CD14-positive monocyte (primary cell): ENCODE results near the gene TULP1. TPM values are rescaled to one million over a fixed set of nuclear protein-coding genes. Genes with fewer than 3 reads are reported as not detected.
"Not testable (repeated sequence)": the region's sequence is repeated elsewhere in the genome, so short reads cannot be mapped to it uniquely, and the experiment has no call there.

Experiments
- DNase-seq, 3 donors: peaks; one replicate each; pipeline ENCODE4 v3.0.0-alpha.2; 2011 to 2022
- H2AFZ ChIP-seq: 2 replicates; pipeline ENCODE4 v1.6.0; 2012; ENCODE audit warnings: mild to moderate bottlenecking, low read depth, low read length, inconsistent platforms; ENCODE audit not compliant: insufficient read depth, poor library complexity, severe bottlenecking
- H3K27ac ChIP-seq, 2 donors: 1 replicate in 1 of 2; 2 replicates in 1 of 2; pipeline ENCODE4 v1.5.1; 2012 to 2013; ENCODE audit warnings: low read length in 2 of 2, control low read depth in 1 of 2, inconsistent platforms in 1 of 2, low read depth in 1 of 2, mild to moderate bottlenecking in 1 of 2
- H3K27me3 ChIP-seq, 2 donors: one replicate each; pipeline versions ENCODE4 v1.6.0 to v1.6.1; 2011 to 2013; ENCODE audit warnings: low read length in 2 of 2; ENCODE audit not compliant: control insufficient read depth in 2 of 2, insufficient read depth in 2 of 2
- H3K36me3 ChIP-seq, 2 donors: replicated peaks in 1 of 2; 1 replicate in 1 of 2; 2 replicates in 1 of 2; pipeline versions ENCODE4 v1.5.1 to v1.6.1; 2012 to 2013; ENCODE audit warnings: low read length in 2 of 2, control low read depth in 1 of 2, inconsistent platforms in 1 of 2, mild to moderate bottlenecking in 1 of 2; ENCODE audit not compliant: insufficient read depth in 2 of 2, control insufficient read depth in 1 of 2
- H3K4me1 ChIP-seq, 2 donors: 1 replicate in 1 of 2; 2 replicates in 1 of 2; pipeline versions ENCODE4 v1.5.1 to v1.6.1; 2012 to 2013; ENCODE audit warnings: low read length in 2 of 2, control low read depth in 1 of 2, inconsistent platforms in 1 of 2, mild to moderate bottlenecking in 1 of 2, moderate library complexity in 1 of 2; ENCODE audit not compliant: insufficient read depth in 2 of 2, control insufficient read depth in 1 of 2
- H3K4me2 ChIP-seq: replicated peaks from 2 replicates; pipeline ENCODE3; 2012; ENCODE audit warnings: low read length, moderate library complexity, mild to moderate bottlenecking; ENCODE audit not compliant: poor library complexity, severe bottlenecking; ENCODE audit errors: extremely low read depth
- H3K4me3 ChIP-seq, 3 experiments: fragments of 200-600 bp in 1 of 3; sonication (generic) in 1 of 3; replicated peaks in 1 of 3; 1 replicate in 2 of 3; 2 replicates in 1 of 3; pipeline ENCODE4 v1.5.1; 2011 to 2013; ENCODE audit warnings: low read length in 3 of 3, mild to moderate bottlenecking in 3 of 3, control low read depth in 2 of 3, low read depth in 2 of 3, inconsistent platforms in 1 of 3, moderate library complexity in 1 of 3
- H3K79me2 ChIP-seq: 2 replicates; pipeline ENCODE4 v1.6.0; 2012; ENCODE audit warnings: mild to moderate bottlenecking, control low read depth, inconsistent platforms, low read length, moderate library complexity; ENCODE audit not compliant: insufficient read depth
- H3K9ac ChIP-seq: 2 replicates; pipeline ENCODE4 v1.6.0; 2017; ENCODE audit warnings: low read length, mild to moderate bottlenecking; ENCODE audit not compliant: insufficient read depth, poor library complexity, severe bottlenecking
- H3K9me3 ChIP-seq, 2 donors: replicated peaks in 1 of 2; 1 replicate in 1 of 2; 2 replicates in 1 of 2; pipeline versions ENCODE4 v1.5.1 to v1.6.1; 2012 to 2013; ENCODE audit warnings: low read length in 2 of 2, control low read depth in 1 of 2; ENCODE audit not compliant: control insufficient read depth in 1 of 2, insufficient read depth in 1 of 2
- H4K20me1 ChIP-seq: 2 replicates; pipeline ENCODE4 v1.6.0; 2012; ENCODE audit warnings: mild to moderate bottlenecking, low read length, control low read depth, moderate library complexity; ENCODE audit not compliant: insufficient read depth
- H3K27ac Mint-ChIP-seq, 7 donors: one replicate each; pipeline ENCODE4 v1.8.0; 2020; ENCODE audit warnings: mild to moderate bottlenecking in 7 of 7, mixed read lengths in 7 of 7, moderate library complexity in 6 of 7, inconsistent platforms in 2 of 7
- H3K27me3 Mint-ChIP-seq, 3 donors: one replicate each; pipeline ENCODE4 v1.8.0; 2021 to 2022; ENCODE audit warnings: low read depth in 3 of 3, mild to moderate bottlenecking in 3 of 3, mixed read lengths in 3 of 3, moderate library complexity in 3 of 3, inconsistent platforms in 1 of 3
- H3K36me3 Mint-ChIP-seq, 2 donors: one replicate each; pipeline ENCODE4 v1.8.0; 2020; ENCODE audit warnings: mixed read lengths in 2 of 2, inconsistent platforms in 1 of 2, mild to moderate bottlenecking in 1 of 2
- H3K4me1 Mint-ChIP-seq: one replicate; pipeline ENCODE4 v1.8.0; 2020; ENCODE audit warnings: mild to moderate bottlenecking, mixed read lengths
- H3K4me3 Mint-ChIP-seq, 2 donors: one replicate each; pipeline ENCODE4 v1.8.0; 2020; ENCODE audit warnings: mild to moderate bottlenecking in 2 of 2, mixed read lengths in 2 of 2, moderate library complexity in 1 of 2
- H3K9me3 Mint-ChIP-seq, 7 donors: one replicate each; pipeline ENCODE4 v1.8.0; 2020 to 2022; ENCODE audit warnings: mixed read lengths in 7 of 7, mild to moderate bottlenecking in 6 of 7, moderate library complexity in 6 of 7, inconsistent platforms in 2 of 7
- WGBS: methylation state at CpG from one replicate; pipeline ENCODE4 v1.1.5; 2013; ENCODE audit warnings: missing lambda C conversion rate; ENCODE audit not compliant: insufficient coverage; 5-methylcytosine and 5-hydroxymethylcytosine counted together
- intact Hi-C, 2 donors: fragments of 100-400 bp; cut with micrococcal nuclease; formaldehyde crosslinking; loops; one replicate each; pipeline versions ENCODE4 v1.15.0 to v1.15.1; 2023
- polyA plus RNA-seq, 3 donors: library from polyadenylated mRNA; depleted of rRNA in 1 of 3; unstranded in 2 of 3; stranded (reverse) in 1 of 3; fragments of 300-500 nt in 2 of 3; fragments of >200 nt in 1 of 3; fragmentation: Illumina TruSeq in 2 of 3; gene quantifications; 1 replicate in 2 of 3; 2 replicates in 1 of 3; pipeline ENCODE4 v1.2.3, GENCODE V29; 2012 to 2021
- TF ChIP-seq, protein P1 (sequence below): fragments of 200-600 bp; IDR thresholded peaks from one replicate; pipeline ENCODE4 v1.8.0; 2022; ENCODE audit warnings: antibody characterized with exemption, mild to moderate bottlenecking

Gene TULP1
- polyA plus RNA-seq, 3 donors: not detected

DNA sequence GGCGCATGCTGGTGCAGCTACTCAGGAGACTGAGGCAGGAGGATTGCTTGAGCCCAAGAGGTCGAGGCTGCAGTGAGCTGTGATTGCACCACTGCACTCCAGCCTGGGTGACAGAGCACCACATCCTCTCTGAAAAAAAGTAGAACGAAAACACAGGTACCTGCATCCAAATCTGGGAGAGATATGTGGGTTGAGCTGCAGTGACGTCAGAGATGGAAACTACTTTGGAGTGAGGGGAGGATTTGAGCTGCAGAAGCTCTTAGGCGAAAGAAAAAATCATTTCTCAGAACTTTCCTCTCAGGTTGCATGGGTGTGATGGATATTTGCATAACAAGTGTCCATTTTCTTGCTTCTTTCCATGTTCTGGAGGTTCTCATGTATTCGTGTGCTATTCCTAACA lies 4.0 kb upstream of the TULP1 start:
- Histone ChIP-seq H3K79me2 (no peaks in the 10 kb centered on the region), H3K4me2 (no peak overlapping the region), H2AFZ (no peak overlapping the region), H4K20me1 (no peaks in the 10 kb centered on the region), H3K36me3 (no peaks in the 10 kb centered on the region), H3K9me3 (no peaks in the 10 kb centered on the region), H3K27ac (no peak overlapping the region), H3K27me3 (peaks cover 5 to 12% of the 10 kb centered on the region in 2 donors), H3K4me1 (no peaks in the 10 kb centered on the region), H3K9ac (no peak overlapping the region), H3K4me3 (no peak overlapping the region)
- Mint-ChIP-seq H3K9me3 (peaks cover 0 to 2% (median 0%) of the 10 kb centered on the region in 7 donors), H3K4me3 (peak overlapping the region in 1 of 2 donors; percentile 31), H3K36me3 (no peaks in the 10 kb centered on the region), H3K27me3 (peaks cover 22 to 36% (median 25%) of the 10 kb centered on the region in 3 donors), H3K27ac (no peak overlapping the region), H3K4me1 (no peaks in the 10 kb centered on the region)
- 70% methylated on average over 3 of the region's 6 CpGs for whole genome bisulfite sequencing
- intact Hi-C loops: no loop called here
- no peak for DNase-seq
- TF ChIP-seq, protein P1, sequence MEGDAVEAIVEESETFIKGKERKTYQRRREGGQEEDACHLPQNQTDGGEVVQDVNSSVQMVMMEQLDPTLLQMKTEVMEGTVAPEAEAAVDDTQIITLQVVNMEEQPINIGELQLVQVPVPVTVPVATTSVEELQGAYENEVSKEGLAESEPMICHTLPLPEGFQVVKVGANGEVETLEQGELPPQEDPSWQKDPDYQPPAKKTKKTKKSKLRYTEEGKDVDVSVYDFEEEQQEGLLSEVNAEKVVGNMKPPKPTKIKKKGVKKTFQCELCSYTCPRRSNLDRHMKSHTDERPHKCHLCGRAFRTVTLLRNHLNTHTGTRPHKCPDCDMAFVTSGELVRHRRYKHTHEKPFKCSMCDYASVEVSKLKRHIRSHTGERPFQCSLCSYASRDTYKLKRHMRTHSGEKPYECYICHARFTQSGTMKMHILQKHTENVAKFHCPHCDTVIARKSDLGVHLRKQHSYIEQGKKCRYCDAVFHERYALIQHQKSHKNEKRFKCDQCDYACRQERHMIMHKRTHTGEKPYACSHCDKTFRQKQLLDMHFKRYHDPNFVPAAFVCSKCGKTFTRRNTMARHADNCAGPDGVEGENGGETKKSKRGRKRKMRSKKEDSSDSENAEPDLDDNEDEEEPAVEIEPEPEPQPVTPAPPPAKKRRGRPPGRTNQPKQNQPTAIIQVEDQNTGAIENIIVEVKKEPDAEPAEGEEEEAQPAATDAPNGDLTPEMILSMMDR: no peak

DNA sequence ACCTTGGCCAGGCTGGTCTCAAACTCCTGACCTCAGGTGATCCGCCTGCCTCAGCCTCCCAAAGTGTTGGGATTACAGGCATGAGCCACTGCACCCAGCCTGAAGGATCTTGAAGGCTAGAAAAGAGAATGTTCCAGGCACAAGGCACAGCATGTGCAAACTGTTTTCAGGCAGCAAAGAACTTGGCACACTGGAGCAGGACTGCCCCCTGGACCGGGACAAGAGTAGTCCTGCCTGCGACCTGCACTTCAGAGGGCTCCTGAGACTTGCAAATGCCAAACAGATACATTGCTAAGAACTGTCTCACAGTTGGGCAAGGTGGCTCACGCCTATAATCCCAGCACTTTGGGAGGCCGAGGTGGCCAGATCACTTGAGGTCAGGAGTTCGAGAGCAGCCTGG lies 3.2 kb upstream of the TULP1 start:
- H3K27me3 Mint-ChIP-seq: peaks cover 29 to 42% (median 30%) of the 10 kb centered on the region in 3 donors
- H3K36me3 ChIP-seq, H3K4me3 Mint-ChIP-seq, H3K4me2 ChIP-seq, H3K4me1 ChIP-seq, H3K27ac Mint-ChIP-seq, H3K9me3 Mint-ChIP-seq, H3K27ac ChIP-seq, H3K36me3 Mint-ChIP-seq, H3K4me3 ChIP-seq, H3K9ac ChIP-seq, DNase-seq, H3K9me3 ChIP-seq, H3K79me2 ChIP-seq, H2AFZ ChIP-seq, H3K4me1 Mint-ChIP-seq, intact Hi-C loops, H4K20me1 ChIP-seq: not testable (repeated sequence)
- WGBS: 97% methylated on average over 4 of the region's 6 CpGs
- peaks cover 12 to 20% of the 10 kb centered on the region in 2 donors for H3K27me3 ChIP-seq
